Stimulated activated CD8-positive, alpha-beta memory T cell treated with anti-CD3 and anti-CD28 coated beads, Interleukin-12 subunit alpha, Interleukin-12 subunit beta, amount 100 ng/mL, for 1 hour (primary cell): Measurements from ENCODE around the gene OR5C1.
"Not testable (repeated sequence)": the region's sequence is repeated elsewhere in the genome, so short reads cannot be mapped to it uniquely, and the experiment has no call there.

Experiments
- DNase-seq: peaks from one replicate; pipeline ENCODE4 v3.0.0-alpha.2; 2020; ENCODE audit warnings: low read depth

OR5C1 gene

DNA sequence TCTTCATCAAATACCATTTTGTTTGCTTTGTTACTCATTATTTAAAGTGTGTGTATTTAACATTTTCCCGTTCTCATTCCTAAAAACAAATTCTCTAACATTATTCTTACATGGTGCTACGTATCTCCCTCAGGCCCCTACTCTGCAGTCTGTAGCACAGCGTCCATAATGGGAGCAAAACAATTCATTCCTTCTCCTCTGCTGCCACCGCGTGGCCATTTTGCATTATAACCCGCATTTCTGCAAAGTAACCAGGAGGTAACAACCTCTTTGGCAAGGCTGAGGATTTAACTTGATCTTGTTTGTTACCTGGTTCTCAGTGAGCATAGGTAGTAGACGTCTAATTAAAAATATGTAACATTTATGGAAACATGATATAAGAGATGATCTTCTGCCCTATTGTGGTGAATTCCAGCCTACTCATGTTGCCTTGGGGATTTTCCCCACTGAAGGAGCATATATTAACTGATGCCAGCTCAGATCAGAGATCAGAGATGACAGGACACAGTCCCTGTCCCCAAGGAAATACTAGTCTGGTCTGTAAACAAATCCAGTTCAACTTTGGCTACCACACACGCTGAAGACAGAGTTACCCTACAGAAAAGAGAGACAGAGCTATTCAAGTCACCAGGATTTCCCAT lies 21.7 kb downstream of the OR5C1 start:
- DNase-seq: peak; percentile 61

GRCh38 chr9:122812736-122813135 lies 24.0 kb downstream of the OR5C1 start:
- no peak for DNase-seq

DNA sequence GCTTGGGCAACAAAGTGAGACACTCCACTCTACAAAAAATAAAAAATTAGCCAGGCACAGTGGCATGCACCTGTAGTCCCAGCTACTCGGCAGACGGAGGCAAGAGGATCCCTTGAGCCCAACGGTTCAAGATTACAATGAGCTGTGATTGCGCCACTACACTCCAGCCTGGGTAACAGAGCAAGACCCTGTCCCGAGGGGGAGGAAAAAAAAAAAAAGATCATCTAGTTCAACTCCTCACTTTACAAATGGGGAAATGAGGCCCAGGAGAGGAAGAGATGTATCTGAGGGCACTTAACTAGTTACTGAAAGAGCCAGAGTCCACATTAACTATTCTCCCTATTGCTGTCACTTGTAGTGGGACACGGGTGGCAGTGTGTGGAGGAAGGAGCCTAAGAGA lies 25.8 kb downstream of the OR5C1 start:
- no peak for DNase-seq

GRCh38 chr9:122815544-122815943 lies 26.8 kb downstream of the OR5C1 start:
- no peak for DNase-seq

DNA sequence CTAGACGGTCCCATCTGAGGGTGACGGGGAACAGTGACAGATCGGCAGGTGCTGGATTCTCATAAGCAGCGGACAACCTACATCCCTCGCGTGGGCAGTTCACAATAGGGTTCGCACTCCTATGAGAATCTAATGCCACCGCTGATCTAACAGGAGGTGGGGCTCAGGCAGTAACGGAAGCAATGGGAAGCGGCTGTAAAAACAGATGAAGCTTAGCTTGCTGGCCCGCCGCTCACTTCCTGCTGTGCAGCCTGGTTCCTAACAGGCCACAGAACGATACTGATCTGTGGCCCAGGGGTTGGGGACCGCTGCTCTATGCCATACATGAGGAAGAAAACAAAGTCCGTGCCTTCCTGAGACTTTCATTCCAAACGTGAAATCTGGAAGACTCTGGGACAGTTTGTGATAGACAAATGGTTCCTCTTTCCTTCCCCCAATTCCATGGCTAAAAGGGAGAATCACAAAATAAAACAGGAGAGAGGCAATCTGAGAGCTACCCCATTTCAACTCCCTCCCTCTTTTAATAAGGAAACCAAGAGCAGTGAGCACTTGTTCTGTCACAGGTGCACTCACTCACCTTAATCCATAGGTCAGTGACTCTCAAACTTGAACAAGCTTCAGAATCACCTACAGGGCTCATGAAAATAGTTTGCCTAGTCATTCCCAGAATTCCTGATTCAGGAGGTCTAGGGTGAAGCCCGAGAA lies 27.6 kb downstream of the OR5C1 start:
- peak; percentile 20 for DNase-seq

DNA sequence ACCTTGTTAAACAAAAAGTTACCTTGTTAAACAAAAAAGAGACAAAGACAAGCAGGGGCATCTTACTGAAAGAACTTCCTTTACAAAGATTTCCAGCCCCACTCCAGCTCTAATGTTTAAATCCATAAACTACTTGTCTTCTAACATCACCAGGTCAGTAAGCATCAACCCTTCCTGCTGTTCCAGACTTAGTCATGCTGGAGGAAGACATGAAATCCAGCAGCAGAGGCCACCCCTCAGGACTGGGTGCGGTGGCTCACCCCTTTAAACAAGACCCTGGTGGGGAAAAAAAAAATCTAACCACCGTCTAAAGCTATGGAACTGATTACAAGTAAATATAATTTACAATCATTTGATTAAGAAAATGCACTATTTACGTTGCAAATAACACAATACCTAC lies 30.6 kb downstream of the OR5C1 start:
- no peak for DNase-seq

GRCh38 chr9:122819791-122820489 lies 31.2 kb downstream of the OR5C1 start:
- no peak for DNase-seq

- no peak for DNase-seq
These were observed 31.7 kb downstream of the OR5C1 start for GRCh38 chr9:122820490-122820845.

- no peak for DNase-seq
These were observed 32.7 kb downstream of the OR5C1 start for GRCh38 chr9:122821278-122821943.

DNA sequence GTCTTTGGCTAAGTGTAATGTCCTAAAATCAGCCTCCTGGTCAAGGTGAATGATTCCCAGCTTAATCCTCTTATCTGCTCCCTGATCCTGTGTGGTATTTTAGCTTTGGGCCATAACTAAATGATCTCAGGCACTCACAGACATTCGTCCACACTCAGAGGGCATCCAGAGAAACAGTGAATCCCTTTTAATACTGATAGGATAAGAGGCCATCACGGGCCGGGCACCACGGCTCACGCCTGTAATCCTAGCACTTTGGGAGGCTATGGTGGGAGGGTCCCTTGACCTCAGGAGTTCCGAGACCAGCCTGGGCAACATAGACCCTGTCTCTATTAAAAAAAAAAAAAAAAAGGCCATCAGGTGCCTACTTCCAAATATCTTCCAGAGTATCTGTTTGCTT lies 33.3 kb downstream of the OR5C1 start:
- DNase-seq: no peak

DNA sequence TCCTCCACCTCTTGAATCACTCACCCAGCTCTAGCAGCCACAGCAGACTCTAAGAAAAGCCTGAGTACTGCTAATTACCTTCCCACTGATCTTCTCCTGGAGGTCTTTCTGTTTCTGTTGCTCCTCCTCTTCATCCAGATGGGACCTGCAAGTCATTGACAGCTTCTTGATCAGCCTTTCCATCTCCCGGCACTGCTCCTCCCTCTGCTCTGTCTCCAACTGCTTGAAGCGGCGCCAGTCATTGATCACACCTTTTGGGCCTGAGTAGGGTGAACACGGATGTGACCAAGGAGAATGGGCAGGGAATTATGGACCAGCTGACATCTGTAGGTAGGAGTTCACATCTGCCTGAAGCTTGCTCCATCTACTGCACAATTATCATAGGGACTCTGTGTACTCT lies 34.2 kb downstream of the OR5C1 start:
- DNase-seq: no peak

- no peak for DNase-seq
These were observed 39.0 kb downstream of the OR5C1 start for GRCh38 chr9:122827761-122828093.

DNA sequence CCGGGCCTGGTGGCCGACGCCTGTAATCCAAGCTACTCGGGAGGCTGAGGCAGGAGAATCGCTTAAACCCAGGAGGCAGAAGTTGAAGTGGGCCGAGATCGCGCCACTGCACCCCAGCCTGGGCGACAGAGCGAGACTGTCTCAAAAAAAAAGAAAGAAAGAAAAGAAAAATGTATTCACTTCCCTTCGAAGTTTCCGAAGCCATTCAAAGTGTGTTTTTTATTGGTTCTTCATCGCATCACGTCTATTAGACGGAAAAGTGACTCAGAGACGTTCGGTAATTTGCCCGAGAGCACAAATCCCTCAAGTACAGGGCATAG lies 40.2 kb downstream of the OR5C1 start:
- not testable (repeated sequence) for DNase-seq

DNA sequence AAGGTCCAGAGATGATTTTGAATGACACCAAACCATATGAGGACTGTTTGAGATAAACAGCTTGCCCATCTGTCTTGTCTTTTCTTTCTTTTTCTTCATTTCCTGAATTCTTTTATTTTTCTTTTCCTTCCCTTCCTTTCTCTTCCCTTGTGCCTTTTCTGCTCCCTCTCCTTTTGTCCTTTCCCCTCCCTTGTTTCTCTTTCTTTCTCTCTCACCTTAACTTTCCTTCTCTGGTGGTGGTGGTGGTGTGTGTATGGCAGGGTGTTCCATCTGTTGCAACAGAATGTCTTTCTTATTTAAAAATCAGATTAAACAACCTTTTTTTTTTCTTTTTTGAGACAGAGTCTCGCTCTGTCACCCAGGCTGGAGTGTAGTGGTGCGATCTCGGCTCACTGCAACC lies 43.5 kb downstream of the OR5C1 start:
- no peak for DNase-seq

GRCh38 chr9:122835313-122835731 lies 46.6 kb downstream of the OR5C1 start:
- no peak for DNase-seq

DNA sequence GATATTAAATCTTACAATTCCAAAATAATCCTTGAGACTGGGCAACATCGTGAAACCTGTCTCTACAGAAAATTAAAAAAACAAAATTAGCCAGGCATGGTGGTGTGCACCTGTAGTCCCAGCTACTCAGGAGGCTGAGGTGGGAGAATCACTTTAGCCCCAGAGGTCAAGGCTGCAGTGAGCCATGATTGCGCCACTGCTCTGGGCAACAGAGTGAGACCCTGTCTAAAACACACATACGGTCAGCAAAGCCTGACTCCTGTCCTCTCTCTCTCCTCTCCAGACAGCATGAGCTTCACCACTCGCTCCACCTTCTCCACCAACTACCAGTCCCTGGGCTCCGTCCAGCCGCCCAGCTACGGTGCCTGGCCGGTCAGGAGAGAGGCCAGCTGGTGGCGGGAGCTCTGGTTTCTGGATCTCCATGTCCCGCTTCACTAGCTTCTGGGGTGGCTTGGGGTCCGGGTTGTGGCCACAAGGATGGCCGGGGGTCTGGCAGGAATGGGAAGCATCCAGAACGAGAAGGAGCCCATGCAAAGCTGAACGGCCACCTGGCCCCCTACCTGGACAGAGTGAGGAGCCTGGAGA lies 48.6 kb downstream of the OR5C1 start:
- DNase-seq: no peak

DNA sequence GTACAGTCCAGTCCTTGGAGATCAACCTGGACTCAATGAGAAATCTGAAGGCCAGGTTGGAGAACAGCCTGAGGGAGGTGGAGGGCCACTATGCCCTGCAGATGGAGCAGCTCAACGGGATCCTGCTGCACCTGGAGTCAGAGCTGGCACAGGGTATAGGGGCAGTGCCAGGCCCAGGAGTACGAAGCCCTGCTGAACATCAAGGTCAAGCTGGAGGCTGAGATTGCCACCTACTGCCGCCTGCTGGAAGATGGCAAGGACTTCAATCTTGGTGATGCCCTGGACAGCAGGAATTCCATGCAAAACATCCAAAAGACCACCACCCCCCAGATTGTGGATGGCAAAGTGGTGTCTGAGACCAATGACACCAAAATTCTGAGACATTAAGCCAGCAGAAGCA lies 49.7 kb downstream of the OR5C1 start:
- DNase-seq: not testable (repeated sequence)
